ENCODE measurements around the gene SVEP1.

Gene SVEP1

GRCh38 chr9:110476251-110476650 lies 103.3 kb downstream of the SVEP1 start:
- Histone ChIP-seq H3K4me1 (ENCODE audit: control insufficient read depth in 1 of 2, insufficient read depth in 1 of 2, low read depth in 1 of 2, low read length in 1 of 2) (no peaks in the 10 kb centered on the region), H3K36me3 (no peaks in the 10 kb centered on the region), H3K27ac (no peak overlapping the region), H3K4me3 (ENCODE audit: low read depth in 1 of 2, low read length in 1 of 2) (no peak overlapping the region), H3K9me3 (no peaks in the 10 kb centered on the region), H3K27me3 (no peaks in the 10 kb centered on the region)
- TF ChIP-seq CTCF (IDR thresholded peaks at IDR 0.05) = no peak

- no peaks in the 10 kb centered on the region for H3K4me1 ChIP-seq (ENCODE audit: control insufficient read depth in 1 of 2, insufficient read depth in 1 of 2, low read depth in 1 of 2, low read length in 1 of 2)
- H3K4me3 ChIP-seq (ENCODE audit: low read depth in 1 of 2, low read length in 1 of 2) = no peak overlapping the region
- no peaks in the 10 kb centered on the region for H3K36me3 ChIP-seq
- no peak overlapping the region for H3K27ac ChIP-seq
- TF ChIP-seq CTCF (IDR thresholded peaks at IDR 0.05) = no peak
- no peaks in the 10 kb centered on the region for H3K9me3 ChIP-seq
- H3K27me3 ChIP-seq = no peaks in the 10 kb centered on the region
These were observed 107.4 kb downstream of the SVEP1 start for GRCh38 chr9:110472111-110472510.

- TF ChIP-seq CTCF (IDR thresholded peaks at IDR 0.05) = no peak
- H3K27me3 ChIP-seq = no peaks in the 10 kb centered on the region
- H3K36me3 ChIP-seq = no peaks in the 10 kb centered on the region
- H3K9me3 ChIP-seq = no peaks in the 10 kb centered on the region
- no peak overlapping the region for H3K4me3 ChIP-seq (ENCODE audit: low read depth in 1 of 2, low read length in 1 of 2)
- no peaks in the 10 kb centered on the region for H3K4me1 ChIP-seq (ENCODE audit: control insufficient read depth in 1 of 2, insufficient read depth in 1 of 2, low read depth in 1 of 2, low read length in 1 of 2)
- H3K27ac ChIP-seq = no peak overlapping the region
These were observed 110.6 kb downstream of the SVEP1 start for GRCh38 chr9:110468950-110469349.

- no peak for TF ChIP-seq CTCF (IDR thresholded peaks at IDR 0.05)
- H3K27ac ChIP-seq = no peak overlapping the region
- H3K9me3 ChIP-seq = no peaks in the 10 kb centered on the region
- H3K4me1 ChIP-seq (ENCODE audit: control insufficient read depth in 1 of 2, insufficient read depth in 1 of 2, low read depth in 1 of 2, low read length in 1 of 2) = no peaks in the 10 kb centered on the region
- no peaks in the 10 kb centered on the region for H3K27me3 ChIP-seq
- H3K4me3 ChIP-seq (ENCODE audit: low read depth in 1 of 2, low read length in 1 of 2) = no peak overlapping the region
- no peaks in the 10 kb centered on the region for H3K36me3 ChIP-seq
These were observed 114.4 kb downstream of the SVEP1 start for GRCh38 chr9:110465190-110465589.

- Histone ChIP-seq H3K4me3 (ENCODE audit: low read depth in 1 of 2, low read length in 1 of 2) (no peak overlapping the region), H3K27ac (no peak overlapping the region), H3K27me3 (no peaks in the 10 kb centered on the region), H3K36me3 (no peaks in the 10 kb centered on the region), H3K9me3 (no peaks in the 10 kb centered on the region), H3K4me1 (ENCODE audit: control insufficient read depth in 1 of 2, insufficient read depth in 1 of 2, low read depth in 1 of 2, low read length in 1 of 2) (no peaks in the 10 kb centered on the region)
- TF ChIP-seq CTCF (IDR thresholded peaks at IDR 0.05) = no peak
These were observed 115.2 kb downstream of the SVEP1 start for GRCh38 chr9:110464321-110464720.

GRCh38 chr9:110463499-110463898 lies 116.0 kb downstream of the SVEP1 start:
- Histone ChIP-seq H3K4me3 (ENCODE audit: low read depth in 1 of 2, low read length in 1 of 2) (no peak overlapping the region), H3K27me3 (no peaks in the 10 kb centered on the region), H3K9me3 (no peaks in the 10 kb centered on the region), H3K36me3 (no peaks in the 10 kb centered on the region), H3K4me1 (ENCODE audit: control insufficient read depth in 1 of 2, insufficient read depth in 1 of 2, low read depth in 1 of 2, low read length in 1 of 2) (no peaks in the 10 kb centered on the region), H3K27ac (no peak overlapping the region)
- no peak for TF ChIP-seq CTCF (IDR thresholded peaks at IDR 0.05)

All from neutrophil (primary cell).